Activated CD4-positive, alpha-beta T cell treated with anti-CD3 and anti-CD28 coated beads, Interleukin-2, amount 10 ng/mL, durations not matched to agents 7 days and 5 days (primary cell): ENCODE data around the gene SSX5. TPM values are rescaled to one million over a fixed set of nuclear protein-coding genes. Genes with fewer than 3 reads are reported as not detected.
A peak's percentile ranks its signal among the peaks of the same experiment; 100 is the strongest.
"Not testable (repeated sequence)": the region's sequence is repeated elsewhere in the genome, so short reads cannot be mapped to it uniquely, and the experiment has no call there.

Experiments used
- CTCF ChIA-PET: fragments of 350-600 bp; sonication (Branson Sonifier 250); formaldehyde crosslinking; loops from one replicate; lab custom pipeline; 2021; ENCODE audit warnings: antibody characterized with exemption; lab: Charles Lee
- POLR2A ChIA-PET: fragments of 350-600 bp; sonication (Branson Sonifier 250); formaldehyde crosslinking; loops from one replicate; lab custom pipeline; 2021; ENCODE audit warnings: antibody characterized with exemption; lab: Charles Lee
- DNase-seq: peaks from one replicate; pipeline ENCODE4 v3.0.0-alpha.2; 2020
- H3K27ac Mint-ChIP-seq: one replicate; pipeline ENCODE4 v1.8.0; 2021; ENCODE audit warnings: mild to moderate bottlenecking, moderate library complexity, mixed read lengths
- H3K27me3 Mint-ChIP-seq: one replicate; pipeline ENCODE4 v1.8.0; 2021; ENCODE audit warnings: mixed read lengths
- H3K36me3 Mint-ChIP-seq: one replicate; pipeline ENCODE4 v1.8.0; 2021; ENCODE audit warnings: low read depth, mixed read lengths
- H3K4me1 Mint-ChIP-seq: one replicate; pipeline ENCODE4 v1.8.0; 2021; ENCODE audit warnings: mixed read lengths
- H3K4me3 Mint-ChIP-seq: one replicate; pipeline ENCODE4 v1.8.0; 2021; ENCODE audit warnings: mild to moderate bottlenecking, moderate library complexity, mixed read lengths
- H3K9me3 Mint-ChIP-seq: one replicate; pipeline ENCODE4 v1.8.0; 2021; ENCODE audit warnings: mixed read lengths
- total RNA-seq, 2 experiments: library from RNA; stranded (reverse); gene quantifications; one replicate each; pipeline ENCODE4 v1.2.3, GENCODE V29; 2021

The SSX5 gene
- total RNA-seq: not detected

DNA sequence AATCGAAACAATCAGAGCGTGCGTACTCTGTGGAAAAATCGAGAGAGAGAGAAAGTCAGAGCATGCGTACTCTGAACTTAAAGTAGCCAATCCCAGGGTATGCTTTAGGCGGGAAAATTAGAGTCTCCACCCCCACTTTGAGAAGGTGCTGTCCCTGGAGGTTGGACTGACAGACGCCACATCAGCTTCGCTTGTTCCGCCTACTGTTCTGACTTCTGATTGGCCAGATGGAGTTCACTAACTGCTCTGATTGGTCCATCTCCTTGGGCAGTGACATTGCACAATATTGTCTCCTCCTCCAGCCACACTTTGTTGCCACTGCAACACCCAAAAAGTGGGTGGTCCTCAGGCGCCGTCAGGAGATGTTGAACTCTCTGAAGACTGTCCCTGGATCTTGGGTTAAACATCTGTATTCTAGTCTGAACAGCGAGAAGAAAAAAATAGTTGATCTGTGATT lies at the start of gene SSX5:
TSS of gene SSX5 (minus strand) at position 51 of the 457 bp plus-strand sequence. CDS start 1,437 bp downstream, outside the sequence.
- no peak within 1 kb of the TSS for H3K27ac Mint-ChIP-seq
- POLR2A ChIA-PET: no interaction called here

GRCh38 chrX:48224196-48224595 lies 27.6 kb upstream of the SSX5 start:
- H3K27me3 Mint-ChIP-seq, CTCF ChIA-PET, H3K4me1 Mint-ChIP-seq, H3K4me3 Mint-ChIP-seq, POLR2A ChIA-PET, H3K27ac Mint-ChIP-seq, H3K36me3 Mint-ChIP-seq, H3K9me3 Mint-ChIP-seq, DNase-seq: not testable (repeated sequence)

More for the DNA sequence above, at the start of gene SSX5:
- H3K36me3 Mint-ChIP-seq: no peaks in the 10 kb centered on the region
- H3K4me1 Mint-ChIP-seq: no peaks in the 10 kb centered on the region
- H3K9me3 Mint-ChIP-seq: no peaks in the 10 kb centered on the region
- CTCF ChIA-PET: no interaction called here
- H3K4me3 Mint-ChIP-seq: no peak within 1 kb of the TSS
- no peak for DNase-seq
- H3K27me3 Mint-ChIP-seq: no peaks in the 10 kb centered on the region

GRCh38 chrX:48214341-48214740 lies 17.7 kb upstream of the SSX5 start:
- DNase-seq, H3K27ac Mint-ChIP-seq, POLR2A ChIA-PET, H3K36me3 Mint-ChIP-seq, H3K9me3 Mint-ChIP-seq, H3K4me1 Mint-ChIP-seq, H3K27me3 Mint-ChIP-seq, CTCF ChIA-PET, H3K4me3 Mint-ChIP-seq: not testable (repeated sequence)

GRCh38 chrX:48190024-48190423 lies 6.6 kb downstream of the SSX5 start:
- H3K9me3 Mint-ChIP-seq, CTCF ChIA-PET: not testable (repeated sequence)

DNA sequence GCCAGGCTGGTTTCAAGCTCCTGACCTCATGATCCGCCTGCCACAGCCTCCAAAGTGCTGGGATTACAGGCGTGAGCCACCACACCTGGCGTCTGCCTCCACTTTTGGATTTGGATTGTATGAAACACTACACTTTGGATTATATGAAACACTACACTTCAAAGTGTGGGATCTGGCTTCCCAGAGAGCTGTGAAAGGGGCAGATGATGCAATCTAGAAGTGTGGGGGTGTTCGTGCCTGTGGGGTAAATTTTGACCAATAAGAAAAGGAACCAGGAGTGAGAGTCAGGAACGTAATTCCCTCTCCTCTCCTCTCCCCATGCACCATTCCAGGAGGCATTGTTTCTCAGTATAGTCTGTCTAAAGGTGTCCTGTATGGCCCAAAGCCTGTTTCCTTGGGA lies 14.7 kb downstream of the SSX5 start:
- POLR2A ChIA-PET, H3K36me3 Mint-ChIP-seq, CTCF ChIA-PET, H3K4me3 Mint-ChIP-seq, H3K27me3 Mint-ChIP-seq, H3K27ac Mint-ChIP-seq, DNase-seq, H3K4me1 Mint-ChIP-seq, H3K9me3 Mint-ChIP-seq: not testable (repeated sequence)

More at GRCh38 chrX:48190024-48190423, 6.6 kb downstream of the SSX5 start:
- POLR2A ChIA-PET, DNase-seq, H3K4me1 Mint-ChIP-seq, H3K27me3 Mint-ChIP-seq, H3K36me3 Mint-ChIP-seq, H3K4me3 Mint-ChIP-seq, H3K27ac Mint-ChIP-seq: not testable (repeated sequence)

GRCh38 chrX:48180811-48181210 lies 15.8 kb downstream of the SSX5 start:
- no peak overlapping the region for H3K4me3 Mint-ChIP-seq
- H3K27me3 Mint-ChIP-seq: no peaks in the 10 kb centered on the region
- no peaks in the 10 kb centered on the region for H3K36me3 Mint-ChIP-seq
- ChIA-PET POLR2A (no interaction called here), CTCF (no interaction called here)
- DNase-seq: no peak
- H3K4me1 Mint-ChIP-seq: no peaks in the 10 kb centered on the region
- no peaks in the 10 kb centered on the region for H3K9me3 Mint-ChIP-seq
- no peak overlapping the region for H3K27ac Mint-ChIP-seq

DNA sequence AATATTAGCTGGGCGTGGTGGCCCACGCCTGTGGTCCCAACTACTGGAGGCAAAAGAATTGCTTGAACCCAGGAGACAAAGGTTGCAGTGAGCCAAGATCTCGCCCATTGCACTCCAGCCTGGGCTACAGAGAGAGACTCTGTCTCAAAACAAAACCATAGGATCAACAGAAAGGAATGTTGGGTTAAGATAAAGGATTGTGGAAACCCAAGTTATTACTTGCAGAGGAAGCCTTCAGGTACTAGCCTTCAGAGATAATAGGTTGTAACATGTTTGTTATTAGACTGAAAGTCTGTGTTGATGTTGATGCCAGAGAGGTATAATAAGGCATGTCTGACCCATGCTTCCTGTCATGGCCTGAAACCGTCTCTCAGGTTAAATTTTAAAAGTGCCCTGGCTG lies 16.9 kb downstream of the SSX5 start:
- no peaks in the 10 kb centered on the region for H3K4me1 Mint-ChIP-seq
- no peak overlapping the region for H3K27ac Mint-ChIP-seq
- CTCF ChIA-PET: no interaction called here
- POLR2A ChIA-PET: no interaction called here
- H3K9me3 Mint-ChIP-seq: no peaks in the 10 kb centered on the region
- DNase-seq: no peak
- no peaks in the 10 kb centered on the region for H3K36me3 Mint-ChIP-seq
- H3K27me3 Mint-ChIP-seq: no peaks in the 10 kb centered on the region
- H3K4me3 Mint-ChIP-seq: no peak overlapping the region

DNA sequence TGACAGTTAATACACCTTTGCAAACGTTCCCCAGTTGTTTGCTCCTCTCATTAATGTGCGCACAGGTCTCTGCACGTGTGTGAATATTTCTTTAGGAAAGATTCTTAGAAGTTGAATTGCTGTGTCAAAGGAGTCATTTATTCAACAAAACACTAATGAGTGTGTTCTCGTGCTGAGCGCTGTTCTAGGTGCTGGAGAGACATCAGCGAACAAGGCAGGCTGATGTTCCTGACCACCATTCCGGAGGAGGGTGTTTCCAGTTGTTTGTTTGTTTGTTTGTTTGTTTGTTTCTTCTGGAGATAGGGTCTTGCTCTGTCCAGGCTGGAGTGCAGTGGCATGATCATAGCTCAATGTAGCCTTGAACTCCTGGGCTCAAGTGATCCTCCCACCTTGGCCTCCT lies 30.3 kb downstream of the SSX5 start:
- H3K27ac Mint-ChIP-seq, H3K9me3 Mint-ChIP-seq, H3K36me3 Mint-ChIP-seq, DNase-seq, H3K4me3 Mint-ChIP-seq, POLR2A ChIA-PET, H3K27me3 Mint-ChIP-seq, H3K4me1 Mint-ChIP-seq, CTCF ChIA-PET: not testable (repeated sequence)

DNA sequence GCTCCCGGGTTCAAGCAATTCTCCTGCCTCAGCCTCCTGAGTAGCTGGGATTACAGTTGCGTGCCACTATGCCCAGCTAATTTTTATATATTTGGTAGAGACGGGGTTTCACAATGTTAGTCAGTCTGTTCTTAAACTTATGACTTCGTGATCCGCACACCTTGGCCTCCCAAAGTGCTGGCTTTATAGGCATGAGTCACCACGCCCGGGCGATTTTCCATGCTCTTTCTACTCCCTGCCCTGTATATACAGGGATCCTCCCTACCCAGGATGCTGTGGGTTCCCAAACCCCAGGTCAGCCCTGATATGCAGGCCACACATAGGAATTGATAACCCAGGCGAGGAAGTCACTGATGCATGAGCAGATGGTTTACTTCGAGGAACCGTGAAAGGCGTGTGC lies 31.4 kb downstream of the SSX5 start:
- Mint-ChIP-seq H3K27me3 (peaks cover 3% of the 10 kb centered on the region), H3K4me3 (no peak overlapping the region), H3K9me3 (no peaks in the 10 kb centered on the region), H3K4me1 (no peaks in the 10 kb centered on the region), H3K36me3 (no peaks in the 10 kb centered on the region), H3K27ac (no peak overlapping the region)
- ChIA-PET CTCF (no interaction called here), POLR2A (no interaction called here)
- DNase-seq: no peak

- ChIA-PET POLR2A (no interaction called here), CTCF (no interaction called here)
- DNase-seq: no peak
- H3K36me3 Mint-ChIP-seq: no peaks in the 10 kb centered on the region
- peaks cover 1% of the 10 kb centered on the region for H3K27me3 Mint-ChIP-seq
- H3K27ac Mint-ChIP-seq: no peak overlapping the region
- H3K4me1 Mint-ChIP-seq: no peaks in the 10 kb centered on the region
- no peak overlapping the region for H3K4me3 Mint-ChIP-seq
- H3K9me3 Mint-ChIP-seq: no peaks in the 10 kb centered on the region
Measured at GRCh38 chrX:48156014-48156413, 40.6 kb downstream of the SSX5 start.

GRCh38 chrX:48154796-48155195 lies 41.8 kb downstream of the SSX5 start:
- Mint-ChIP-seq H3K9me3 (no peaks in the 10 kb centered on the region), H3K4me3 (no peak overlapping the region), H3K27me3 (peaks cover 1% of the 10 kb centered on the region), H3K36me3 (no peaks in the 10 kb centered on the region), H3K27ac (no peak overlapping the region), H3K4me1 (no peaks in the 10 kb centered on the region)
- no peak for DNase-seq
- POLR2A ChIA-PET: no interaction called here
- CTCF ChIA-PET: interaction anchor here (0.7 kb wide), 1 partner anchor 375 kb away, joined by 4 read pairs; no protein-coding TSS in a partner anchor

- ChIA-PET CTCF (no interaction called here), POLR2A (no interaction called here)
- H3K27ac Mint-ChIP-seq: no peak overlapping the region
- no peaks in the 10 kb centered on the region for H3K4me1 Mint-ChIP-seq
- DNase-seq: no peak
- peaks cover 1% of the 10 kb centered on the region for H3K27me3 Mint-ChIP-seq
- no peak overlapping the region for H3K4me3 Mint-ChIP-seq
- H3K9me3 Mint-ChIP-seq: no peaks in the 10 kb centered on the region
- no peaks in the 10 kb centered on the region for H3K36me3 Mint-ChIP-seq
Measured at GRCh38 chrX:48153769-48154168, 42.8 kb downstream of the SSX5 start.

- H3K9me3 Mint-ChIP-seq, CTCF ChIA-PET, H3K27me3 Mint-ChIP-seq, DNase-seq, H3K36me3 Mint-ChIP-seq, POLR2A ChIA-PET: not testable (repeated sequence)
- H3K27ac Mint-ChIP-seq: peak overlapping the region; percentile 72
- peak overlapping the region; percentile 41 for H3K4me3 Mint-ChIP-seq
- H3K4me1 Mint-ChIP-seq: peaks cover 18% of the 10 kb centered on the region
Measured at GRCh38 chrX:48142697-48143096, 53.9 kb downstream of the SSX5 start.

- H3K4me3 Mint-ChIP-seq, POLR2A ChIA-PET, H3K36me3 Mint-ChIP-seq, H3K27ac Mint-ChIP-seq, DNase-seq, H3K9me3 Mint-ChIP-seq, CTCF ChIA-PET, H3K27me3 Mint-ChIP-seq: not testable (repeated sequence)
- peaks cover 18% of the 10 kb centered on the region for H3K4me1 Mint-ChIP-seq
Measured at GRCh38 chrX:48141810-48142508, 54.6 kb downstream of the SSX5 start.
